Measurements from ENCODE around the gene TRIM46.

GRCh38 chr1:155158991-155159390 lies 14.7 kb upstream of the TRIM46 start:
- TF ChIP-seq CTCF (IDR thresholded peaks at IDR 0.05) (no peak), POLR2A (IDR thresholded peaks at IDR 0.05) (no peak)

Data from tibial nerve (tissue), 3 donors.